ENCODE measurements around the gene CEMIP2.
"Not testable (repeated sequence)": the region's sequence is repeated elsewhere in the genome, so short reads cannot be mapped to it uniquely, and the experiment has no call there.

Gene CEMIP2

DNA sequence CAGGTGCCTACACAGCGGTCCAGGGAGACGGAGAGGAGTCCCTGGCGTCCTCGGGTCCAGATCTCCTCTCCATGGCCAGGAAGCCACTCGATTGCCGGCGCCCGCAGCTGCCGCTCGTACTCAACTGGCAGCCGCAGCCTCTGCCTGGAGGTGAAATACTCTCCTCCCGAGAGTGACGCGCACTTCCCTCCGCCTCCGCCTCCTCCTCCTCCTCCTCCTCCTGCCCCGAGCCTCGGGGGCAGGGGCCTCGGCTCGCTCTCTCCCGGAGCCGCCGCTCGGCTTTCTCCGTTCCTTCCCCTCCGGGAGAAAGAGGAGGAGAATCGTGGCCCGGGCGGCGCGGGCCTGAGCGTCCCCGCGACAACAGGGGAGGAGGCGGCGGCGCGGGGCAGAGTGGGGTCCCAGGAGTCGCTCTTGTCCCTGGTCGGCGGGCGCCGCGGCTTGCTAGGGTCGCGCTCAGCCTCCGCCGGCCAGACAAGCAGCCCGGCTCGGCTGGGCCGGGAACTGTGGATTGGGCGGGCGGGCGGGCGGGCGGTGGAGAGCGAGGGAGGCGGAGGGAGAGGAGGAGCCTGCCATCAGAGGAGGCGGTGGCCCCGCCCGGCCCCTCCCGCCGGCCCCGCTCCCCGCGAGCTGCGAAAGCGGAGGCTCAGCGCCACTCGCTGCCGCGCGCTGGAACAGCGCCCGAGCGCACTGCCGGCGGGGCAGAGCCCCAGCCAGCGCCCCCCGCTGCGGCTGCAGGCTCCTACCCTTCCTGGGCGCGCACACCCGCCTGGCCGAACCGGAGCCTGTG, at the start of gene CEMIP2:
CEMIP2 (minus strand) TSS at position 126 of the 787 bp plus-strand sequence. CDS start 18,140 bp downstream, outside the sequence.
- DNase-seq = peak; percentile 86

- DNase-seq = no peak
Observed at GRCh38 chr9:71816916-71817451, 48.7 kb upstream of the CEMIP2 start.

DNA sequence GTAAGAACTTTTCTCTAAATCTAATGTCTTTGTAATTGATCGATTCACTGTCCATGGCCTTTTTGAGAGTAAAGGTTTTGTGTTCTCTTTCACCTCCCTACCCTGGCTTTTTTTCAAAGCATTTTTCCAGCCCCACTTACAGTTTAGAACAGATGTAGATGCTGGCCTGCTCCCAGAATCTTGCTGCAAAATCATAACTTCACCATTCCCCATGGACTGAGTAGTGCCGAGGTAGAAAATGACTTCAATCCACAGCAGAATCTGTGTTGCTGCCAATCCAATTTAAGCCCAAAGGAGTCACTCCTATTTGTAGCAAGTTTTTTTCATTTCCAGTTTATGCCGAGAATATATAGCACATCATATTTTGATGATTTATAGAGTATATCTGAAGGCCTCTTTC, 46.5 kb upstream of the CEMIP2 start:
- no peak for DNase-seq

GRCh38 chr9:71814226-71814625, 45.9 kb upstream of the CEMIP2 start:
- no peak for DNase-seq

DNA sequence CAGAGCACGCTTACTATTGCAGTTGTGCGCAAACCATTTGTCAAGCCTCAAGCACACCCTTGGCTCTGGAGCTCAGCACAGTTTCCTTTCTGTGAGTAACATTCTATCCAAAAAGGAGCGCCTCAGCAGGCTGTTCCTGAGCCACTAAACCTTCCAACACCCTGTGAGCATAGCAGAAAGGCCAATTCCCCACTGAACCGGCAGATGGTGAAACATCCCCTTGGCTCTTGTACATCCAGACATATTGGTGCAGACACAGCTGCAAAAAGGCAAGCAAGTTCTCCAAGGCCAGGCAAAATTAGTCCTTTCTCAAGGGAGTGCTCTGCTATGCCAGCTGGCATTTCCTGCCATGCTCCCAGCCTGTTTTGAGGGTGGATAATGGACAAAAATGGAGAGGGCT, 44.1 kb upstream of the CEMIP2 start:
- DNase-seq = no peak

DNA sequence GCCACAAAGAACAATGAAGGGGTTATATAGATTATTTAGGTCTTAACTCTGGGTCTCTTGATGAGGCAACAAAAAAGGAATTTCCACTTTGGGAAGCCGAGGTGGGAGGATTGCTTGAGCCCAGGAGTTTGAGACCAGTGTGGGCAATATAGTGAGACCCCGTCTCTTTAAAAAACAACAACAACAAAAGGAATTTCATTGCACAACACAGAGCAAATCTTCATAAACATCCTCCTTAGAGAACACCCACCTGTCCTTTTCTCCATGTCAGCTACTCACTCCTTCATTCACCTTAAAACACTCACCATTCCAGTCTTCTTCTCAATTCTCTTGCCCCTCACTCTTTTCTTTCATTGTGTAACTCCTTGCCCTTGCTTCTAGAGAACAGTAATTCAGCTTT, 39.8 kb upstream of the CEMIP2 start:
- no peak for DNase-seq

GRCh38 chr9:71806901-71807307, 38.6 kb upstream of the CEMIP2 start:
- DNase-seq = peak; percentile 58

DNA sequence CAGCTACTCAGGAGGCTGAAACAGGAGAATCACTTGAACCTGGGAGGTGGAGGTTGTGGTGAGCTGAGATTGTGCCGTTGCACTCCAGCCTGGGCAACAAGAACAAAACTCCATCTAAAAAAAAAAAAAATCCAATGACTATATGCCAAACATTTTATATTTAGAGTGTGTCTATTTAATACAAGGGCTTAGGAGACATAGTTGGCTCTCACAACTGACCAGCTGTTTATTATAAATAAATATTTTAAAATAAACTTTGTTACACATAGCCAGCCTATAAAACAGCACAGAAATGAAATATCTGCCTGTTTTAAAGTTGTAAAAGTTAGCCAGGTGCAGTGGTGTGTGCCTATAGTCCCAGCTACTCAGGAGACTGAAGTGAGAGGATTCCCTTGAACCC, 36.8 kb upstream of the CEMIP2 start:
- DNase-seq = not testable (repeated sequence)

- DNase-seq = no peak
Observed at GRCh38 chr9:71801826-71802225, 33.5 kb upstream of the CEMIP2 start.

- DNase-seq = no peak
Observed at GRCh38 chr9:71797266-71797665, 29.0 kb upstream of the CEMIP2 start.

GRCh38 chr9:71796100-71796767, 27.9 kb upstream of the CEMIP2 start:
- DNase-seq = no peak

- no peak for DNase-seq
Observed at GRCh38 chr9:71795097-71795813, 26.9 kb upstream of the CEMIP2 start.

GRCh38 chr9:71793386-71794105, 25.2 kb upstream of the CEMIP2 start:
- no peak for DNase-seq

DNA sequence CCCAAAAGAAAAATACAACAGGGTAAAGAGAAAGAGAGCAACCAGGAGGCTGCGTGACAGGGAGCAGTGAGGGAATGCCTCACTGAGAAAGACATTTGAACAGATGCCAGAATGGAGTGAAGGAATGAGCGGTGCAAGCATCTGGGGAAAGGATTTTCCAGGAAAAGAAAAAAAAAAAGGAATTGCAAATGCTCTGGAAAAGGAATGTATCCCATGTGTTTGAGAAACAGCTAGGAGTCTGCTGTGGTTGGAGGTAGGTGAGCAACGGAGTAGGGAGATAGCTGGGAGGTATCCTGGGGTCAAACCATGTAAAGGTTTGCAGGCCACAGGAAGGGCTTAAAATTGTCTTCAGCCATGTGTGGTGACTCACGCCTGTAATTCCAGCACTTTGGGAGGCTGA, 23.6 kb upstream of the CEMIP2 start:
- DNase-seq = no peak

DNA sequence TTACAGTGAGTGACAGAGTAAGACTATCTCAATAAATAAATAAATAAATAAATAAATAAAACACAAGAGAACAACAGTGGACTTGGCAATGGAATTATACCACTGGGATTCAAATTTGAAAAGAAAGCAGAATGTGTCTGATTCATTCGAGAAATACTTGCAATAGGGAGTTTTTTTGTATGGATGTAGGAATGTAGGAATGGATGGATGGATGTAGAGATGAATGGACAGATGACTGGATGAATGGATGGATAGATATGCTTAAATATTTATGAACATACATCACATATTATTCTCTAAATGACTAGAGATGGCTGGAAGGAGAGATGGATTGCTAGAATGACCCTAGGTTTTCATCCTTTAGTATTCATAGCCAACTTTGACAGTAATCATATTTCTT, 22.0 kb upstream of the CEMIP2 start:
- DNase-seq = no peak

- DNase-seq = peak; percentile 59
Observed at GRCh38 chr9:71783120-71783523, 14.8 kb upstream of the CEMIP2 start.

GRCh38 chr9:71781391-71781790, 13.1 kb upstream of the CEMIP2 start:
- DNase-seq = no peak

- DNase-seq = no peak
Observed at GRCh38 chr9:71780953-71781352, 12.6 kb upstream of the CEMIP2 start.

- no peak for DNase-seq
Observed at GRCh38 chr9:71778085-71778484, 9.8 kb upstream of the CEMIP2 start.

- no peak for DNase-seq
Observed at GRCh38 chr9:71774920-71775319, 6.6 kb upstream of the CEMIP2 start.

DNA sequence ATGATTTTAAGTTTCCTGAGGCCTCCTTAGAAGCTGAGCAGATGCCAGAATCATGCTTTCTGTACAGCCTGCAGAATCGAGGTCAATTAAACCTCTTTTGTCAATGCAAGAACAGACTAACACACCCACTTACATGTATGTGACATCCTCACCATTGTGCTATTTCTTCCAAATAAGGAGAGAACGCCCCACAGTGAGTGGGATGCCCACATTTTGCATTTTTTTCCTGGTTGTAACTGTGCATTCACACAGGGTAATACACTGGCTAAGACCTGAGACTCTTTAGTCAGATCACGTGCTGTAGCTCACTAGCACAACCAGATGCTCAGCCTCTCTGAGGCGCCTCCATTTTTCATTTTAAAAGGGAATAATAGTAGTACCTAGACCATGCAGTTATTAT, 4.4 kb upstream of the CEMIP2 start:
- DNase-seq = no peak

- no peak for DNase-seq
Observed at GRCh38 chr9:71770170-71770569, 1.9 kb upstream of the CEMIP2 start.

Measured in RPMI8226 (cell line).